Suprapubic skin (tissue), 4 donors: ENCODE results near the gene HPSE2. TPM values are rescaled to one million over a fixed set of nuclear protein-coding genes. Genes with fewer than 3 reads are reported as not detected.

Experiments used
- DNase-seq, 2 donors: peaks; one replicate each; pipeline ENCODE4 v3.0.0-alpha.2; 2019; ENCODE audit warnings: low spot score in 2 of 2
- H3K27ac ChIP-seq: fragments of 200-600 bp; sonication (generic); one replicate; pipeline ENCODE4 v1.5.1; 2019
- H3K27me3 ChIP-seq: fragments of 200-600 bp; sonication (generic); one replicate; pipeline ENCODE4 v1.5.1; 2019
- H3K36me3 ChIP-seq: fragments of 200-600 bp; sonication (generic); one replicate; pipeline ENCODE4 v1.5.1; 2019
- H3K4me1 ChIP-seq: fragments of 200-600 bp; sonication (generic); one replicate; pipeline ENCODE4 v1.5.1; 2019
- H3K4me3 ChIP-seq: fragments of 200-600 bp; sonication (generic); one replicate; pipeline ENCODE4 v1.5.1; 2019; ENCODE audit warnings: mild to moderate bottlenecking
- H3K9me3 ChIP-seq: fragments of 200-600 bp; sonication (generic); one replicate; pipeline ENCODE4 v1.5.1; 2019
- EP300 ChIP-seq: sonication (generic); formaldehyde crosslinking; IDR thresholded peaks from one replicate; pipeline ENCODE4 v1.6.1; 2017; ENCODE audit warnings: antibody characterized with exemption
- POLR2A ChIP-seq, 2 donors: fragments of 450-650 bp; IDR thresholded peaks; one replicate each; pipeline ENCODE4 v1.6.1; 2017; ENCODE audit warnings: antibody characterized with exemption in 2 of 2, mild to moderate bottlenecking in 2 of 2, moderate library complexity in 2 of 2
- POLR2AphosphoS5 ChIP-seq, 3 donors: sonication (generic); formaldehyde crosslinking; IDR thresholded peaks; one replicate each; pipeline ENCODE4 v1.6.1; 2017; ENCODE audit warnings: antibody characterized with exemption in 3 of 3
- WGBS: methylation state at CpG from one replicate; pipeline ENCODE4 v1.1.5; 2018; 5-methylcytosine and 5-hydroxymethylcytosine counted together
- total RNA-seq, 4 donors: library from RNA; depleted of rRNA; stranded (reverse); fragments of >200 nt; gene quantifications; one replicate each; pipeline ENCODE4 v1.1.0, GENCODE V29; 2016
- TF ChIP-seq, protein P1 (sequence below), 2 donors: fragments of 200-600 bp in 1 of 2; fragments of 450-650 bp in 1 of 2; sonication (generic) in 1 of 2; IDR thresholded peaks; one replicate each; pipeline ENCODE4 v1.5.1; 2016 to 2019; ENCODE audit warnings: antibody characterized with exemption in 2 of 2, mild to moderate bottlenecking in 1 of 2, moderate library complexity in 1 of 2

Gene HPSE2
- total RNA-seq, 4 donors from 2014 or later, result 0.95 to 1.3 (median 0.99) TPM

DNA sequence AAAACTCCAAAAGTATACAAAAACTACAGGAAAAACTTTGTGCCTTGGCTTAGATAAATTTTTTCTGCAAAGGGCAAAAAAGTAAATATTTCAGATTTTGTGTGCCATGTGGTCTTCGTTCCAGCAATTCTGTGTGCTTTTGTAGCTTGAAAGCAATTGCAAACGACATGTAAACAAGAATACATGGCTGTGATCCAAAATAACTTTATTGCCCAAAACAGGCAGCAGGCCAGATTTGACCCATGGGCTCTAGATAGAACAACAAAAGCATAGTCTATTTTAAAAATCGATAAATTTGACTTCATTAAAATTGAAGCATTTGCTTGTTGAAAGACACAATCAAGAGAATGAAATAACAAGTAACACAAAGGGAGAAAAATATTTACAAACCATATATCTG lies 336.6 kb downstream of the HPSE2 start:
- H3K4me3 ChIP-seq, result no peak overlapping the region
- H3K27ac ChIP-seq, result no peak overlapping the region
- 54% methylated on average over 3 of the region's 3 CpGs for WGBS
- TF ChIP-seq POLR2A (IDR thresholded peaks at IDR 0.05) (no peak), EP300 (no peak), POLR2AphosphoS5 (IDR thresholded peaks at IDR 0.05) (no peak)
- TF ChIP-seq, protein P1, sequence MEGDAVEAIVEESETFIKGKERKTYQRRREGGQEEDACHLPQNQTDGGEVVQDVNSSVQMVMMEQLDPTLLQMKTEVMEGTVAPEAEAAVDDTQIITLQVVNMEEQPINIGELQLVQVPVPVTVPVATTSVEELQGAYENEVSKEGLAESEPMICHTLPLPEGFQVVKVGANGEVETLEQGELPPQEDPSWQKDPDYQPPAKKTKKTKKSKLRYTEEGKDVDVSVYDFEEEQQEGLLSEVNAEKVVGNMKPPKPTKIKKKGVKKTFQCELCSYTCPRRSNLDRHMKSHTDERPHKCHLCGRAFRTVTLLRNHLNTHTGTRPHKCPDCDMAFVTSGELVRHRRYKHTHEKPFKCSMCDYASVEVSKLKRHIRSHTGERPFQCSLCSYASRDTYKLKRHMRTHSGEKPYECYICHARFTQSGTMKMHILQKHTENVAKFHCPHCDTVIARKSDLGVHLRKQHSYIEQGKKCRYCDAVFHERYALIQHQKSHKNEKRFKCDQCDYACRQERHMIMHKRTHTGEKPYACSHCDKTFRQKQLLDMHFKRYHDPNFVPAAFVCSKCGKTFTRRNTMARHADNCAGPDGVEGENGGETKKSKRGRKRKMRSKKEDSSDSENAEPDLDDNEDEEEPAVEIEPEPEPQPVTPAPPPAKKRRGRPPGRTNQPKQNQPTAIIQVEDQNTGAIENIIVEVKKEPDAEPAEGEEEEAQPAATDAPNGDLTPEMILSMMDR (IDR thresholded peaks at IDR 0.05), result no peak
- H3K4me1 ChIP-seq, result no peaks in the 10 kb centered on the region
- H3K36me3 ChIP-seq, result no peaks in the 10 kb centered on the region
- no peaks in the 10 kb centered on the region for H3K9me3 ChIP-seq
- H3K27me3 ChIP-seq, result no peaks in the 10 kb centered on the region
- no peak for DNase-seq

DNA sequence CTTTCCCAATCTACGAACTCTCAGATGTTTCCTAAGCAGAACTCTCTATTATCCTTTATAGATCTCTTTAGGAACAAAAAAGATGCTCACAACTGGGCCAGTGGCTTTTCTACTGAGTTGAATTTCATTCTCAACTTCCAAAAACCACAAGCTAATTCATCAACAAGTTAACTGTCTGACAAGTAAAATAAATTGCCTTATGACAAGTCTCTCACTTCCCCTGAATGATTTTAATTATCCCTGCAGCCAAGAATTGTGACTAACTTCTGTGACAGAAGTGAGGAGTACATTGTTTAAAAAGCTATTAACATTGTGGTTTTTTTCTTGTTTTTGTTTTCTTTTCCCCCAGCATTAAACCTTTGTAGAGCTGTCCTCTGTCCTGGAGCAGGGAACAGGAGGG lies 343.1 kb downstream of the HPSE2 start:
- Histone ChIP-seq H3K9me3 (no peaks in the 10 kb centered on the region), H3K36me3 (no peaks in the 10 kb centered on the region), H3K27me3 (no peaks in the 10 kb centered on the region), H3K4me1 (no peaks in the 10 kb centered on the region), H3K27ac (no peak overlapping the region), H3K4me3 (no peak overlapping the region)
- 87% methylated on average over 1 of the region's 1 CpG for WGBS
- no peak for DNase-seq
- TF ChIP-seq, protein P1 (IDR thresholded peaks at IDR 0.05), result no peak
- no peak for TF ChIP-seq POLR2A (IDR thresholded peaks at IDR 0.05)
- no peak for TF ChIP-seq POLR2AphosphoS5 (IDR thresholded peaks at IDR 0.05)
- no peak for TF ChIP-seq EP300

DNA sequence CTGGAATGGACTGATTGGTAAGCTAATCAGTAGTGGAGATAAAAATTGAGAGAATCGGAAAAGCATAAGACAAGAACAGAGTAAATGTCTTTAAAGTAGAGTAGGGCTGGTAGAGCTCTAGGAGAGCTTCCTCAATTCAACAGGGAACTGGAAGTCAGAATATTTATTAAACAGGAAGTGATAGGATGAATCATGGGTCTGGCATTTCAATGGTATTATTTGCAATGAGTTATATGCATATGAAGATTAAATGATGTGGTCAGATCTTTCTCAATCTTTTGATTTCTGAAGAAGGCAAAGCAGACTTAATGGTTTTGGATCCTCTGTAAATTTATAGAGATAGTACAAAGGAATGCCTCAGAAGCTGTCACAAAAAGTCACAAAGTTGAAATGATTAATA lies 349.0 kb downstream of the HPSE2 start:
- no peak for DNase-seq
- Histone ChIP-seq H3K4me1 (no peaks in the 10 kb centered on the region), H3K27ac (no peak overlapping the region), H3K9me3 (no peaks in the 10 kb centered on the region), H3K4me3 (no peak overlapping the region), H3K36me3 (no peaks in the 10 kb centered on the region), H3K27me3 (no peaks in the 10 kb centered on the region)
- 93% methylated on average over 1 of the region's 1 CpG for WGBS
- no peak for TF ChIP-seq POLR2AphosphoS5 (IDR thresholded peaks at IDR 0.05)
- TF ChIP-seq POLR2A (IDR thresholded peaks at IDR 0.05), result no peak

DNA sequence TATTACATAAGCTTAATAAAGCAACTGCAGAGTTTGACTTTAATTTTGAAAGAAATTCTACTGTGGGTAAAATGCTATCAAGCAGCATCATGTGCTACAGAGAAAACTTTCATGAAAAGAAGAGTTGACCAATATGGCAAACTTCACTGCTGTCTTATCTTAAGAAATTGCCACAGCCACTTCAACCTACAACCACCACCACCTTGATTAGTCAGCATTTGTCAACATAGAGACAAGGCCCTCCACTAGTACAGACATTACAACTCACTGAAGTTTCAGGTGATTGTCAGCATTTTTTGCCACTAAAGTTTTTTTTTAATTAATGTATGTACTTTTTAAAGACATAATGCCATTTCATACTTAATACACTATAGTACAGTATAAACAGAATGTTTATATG lies 350.3 kb downstream of the HPSE2 start:
- no peak for DNase-seq
- H3K9me3 ChIP-seq, result no peaks in the 10 kb centered on the region
- no peak overlapping the region for H3K27ac ChIP-seq
- TF ChIP-seq, protein P1 (IDR thresholded peaks at IDR 0.05), result no peak
- no peak for TF ChIP-seq EP300
- no peak for TF ChIP-seq POLR2A (IDR thresholded peaks at IDR 0.05)
- no peak for TF ChIP-seq POLR2AphosphoS5 (IDR thresholded peaks at IDR 0.05)
- no peaks in the 10 kb centered on the region for H3K4me1 ChIP-seq
- no peaks in the 10 kb centered on the region for H3K27me3 ChIP-seq
- H3K36me3 ChIP-seq, result no peaks in the 10 kb centered on the region
- no peak overlapping the region for H3K4me3 ChIP-seq

DNA sequence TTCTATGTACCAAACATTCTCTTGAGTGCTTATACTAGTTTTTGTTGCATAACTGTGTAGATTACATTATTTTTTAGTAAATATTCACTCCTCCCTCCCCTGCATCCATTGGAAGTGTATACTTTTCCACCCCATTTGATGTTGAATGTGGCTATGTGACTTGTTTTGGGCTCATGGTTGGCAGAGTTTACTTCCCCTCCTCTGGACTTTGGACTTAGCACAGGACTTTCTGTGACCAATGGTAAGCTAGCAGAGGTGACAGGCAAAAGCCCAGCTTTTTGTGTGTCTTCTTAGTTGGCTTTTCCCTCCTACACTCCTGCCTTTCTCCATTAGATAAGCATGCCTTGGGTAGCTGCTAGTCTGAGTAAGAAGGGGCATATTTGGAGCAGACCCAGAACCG lies 353.9 kb downstream of the HPSE2 start:
- Histone ChIP-seq H3K27ac (no peak overlapping the region), H3K4me3 (no peak overlapping the region), H3K27me3 (no peaks in the 10 kb centered on the region), H3K36me3 (no peaks in the 10 kb centered on the region), H3K4me1 (no peaks in the 10 kb centered on the region), H3K9me3 (no peaks in the 10 kb centered on the region)
- no peak for DNase-seq
- WGBS, result 81% methylated on average over 1 of the region's 1 CpG
- no peak for TF ChIP-seq POLR2AphosphoS5 (IDR thresholded peaks at IDR 0.05)
- TF ChIP-seq, protein P1 (IDR thresholded peaks at IDR 0.05), result no peak
- no peak for TF ChIP-seq POLR2A (IDR thresholded peaks at IDR 0.05)
- TF ChIP-seq EP300, result no peak

DNA sequence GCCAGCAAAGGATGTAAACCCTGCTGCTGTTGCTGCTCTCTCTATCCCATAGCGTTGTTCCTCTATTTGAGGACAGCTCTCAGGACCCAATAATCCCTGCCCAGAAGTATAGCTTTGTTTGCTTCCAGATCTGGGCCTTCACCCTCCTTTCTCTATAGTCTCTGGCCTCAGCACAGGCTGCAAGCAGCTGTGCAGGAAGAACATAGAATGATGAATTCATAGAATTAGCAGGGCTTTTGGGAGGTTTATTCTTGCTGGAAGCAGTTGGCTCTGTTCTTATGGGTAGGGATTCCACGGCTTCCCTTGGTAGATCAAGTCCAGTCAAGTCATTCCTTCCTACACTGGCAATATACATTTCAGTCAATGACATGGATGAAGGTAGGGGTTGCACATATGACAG lies 354.7 kb downstream of the HPSE2 start:
- TF ChIP-seq, protein P1 (IDR thresholded peaks at IDR 0.05), result no peak
- no peak for TF ChIP-seq POLR2AphosphoS5 (IDR thresholded peaks at IDR 0.05)
- no peak for TF ChIP-seq POLR2A (IDR thresholded peaks at IDR 0.05)
- TF ChIP-seq EP300, result no peak
- H3K4me3 ChIP-seq, result no peak overlapping the region
- no peaks in the 10 kb centered on the region for H3K27me3 ChIP-seq
- 62% methylated on average over 2 of the region's 2 CpGs for WGBS
- H3K4me1 ChIP-seq, result no peaks in the 10 kb centered on the region
- DNase-seq, result no peak
- no peak overlapping the region for H3K27ac ChIP-seq
- no peaks in the 10 kb centered on the region for H3K36me3 ChIP-seq
- no peaks in the 10 kb centered on the region for H3K9me3 ChIP-seq
